Adipose tissue (tissue), 3 donors: Measurements from ENCODE around the gene TMEM39A. TPM values are rescaled to one million over a fixed set of nuclear protein-coding genes. Genes with fewer than 3 reads are reported as not detected.

Experiments used
- H3K27ac ChIP-seq: one replicate; pipeline ENCODE4 v1.5.1; 2013; ENCODE audit warnings: low read depth, low read length
- WGBS, 3 donors: extraction: QIAGEN DNeasy Blood & Tissue Kit; methylation state at CpG; one replicate each; pipeline ENCODE4 v1.1.7; 2013; 5-methylcytosine and 5-hydroxymethylcytosine counted together
- polyA plus RNA-seq, 3 donors: library from polyadenylated mRNA; stranded (reverse); fragments of 200-250 nt; gene quantifications; one replicate each; pipeline ENCODE4 v1.2.3, GENCODE V29; 2013
- donor health status: healthy with polysubstance abuse.
- donor health status: Bipolar disorder and iron deficiency.
- donor health status: healthy.

Gene TMEM39A, protein sequence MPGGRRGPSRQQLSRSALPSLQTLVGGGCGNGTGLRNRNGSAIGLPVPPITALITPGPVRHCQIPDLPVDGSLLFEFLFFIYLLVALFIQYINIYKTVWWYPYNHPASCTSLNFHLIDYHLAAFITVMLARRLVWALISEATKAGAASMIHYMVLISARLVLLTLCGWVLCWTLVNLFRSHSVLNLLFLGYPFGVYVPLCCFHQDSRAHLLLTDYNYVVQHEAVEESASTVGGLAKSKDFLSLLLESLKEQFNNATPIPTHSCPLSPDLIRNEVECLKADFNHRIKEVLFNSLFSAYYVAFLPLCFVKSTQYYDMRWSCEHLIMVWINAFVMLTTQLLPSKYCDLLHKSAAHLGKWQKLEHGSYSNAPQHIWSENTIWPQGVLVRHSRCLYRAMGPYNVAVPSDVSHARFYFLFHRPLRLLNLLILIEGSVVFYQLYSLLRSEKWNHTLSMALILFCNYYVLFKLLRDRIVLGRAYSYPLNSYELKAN
- polyA plus RNA-seq, result 10 to 100 TPM; 11.4 to 20.4 (median 12.4) TPM

GRCh38 chr3:119463171-119464169, at the start of gene TMEM39A:
Gene TMEM39A (minus strand): TSS chr3:119463615. CDS start chr3:119462074, 1,541 bp downstream.
- peak within 1 kb of the TSS; percentile 13 for H3K27ac ChIP-seq
- 4 to 6% (median 5%) methylated on average over 51 of the region's 51 CpGs for WGBS, 3 donors

GRCh38 chr3:119510690-119511089, 47.3 kb upstream of the TMEM39A start:
- no peak overlapping the region for H3K27ac ChIP-seq

DNA sequence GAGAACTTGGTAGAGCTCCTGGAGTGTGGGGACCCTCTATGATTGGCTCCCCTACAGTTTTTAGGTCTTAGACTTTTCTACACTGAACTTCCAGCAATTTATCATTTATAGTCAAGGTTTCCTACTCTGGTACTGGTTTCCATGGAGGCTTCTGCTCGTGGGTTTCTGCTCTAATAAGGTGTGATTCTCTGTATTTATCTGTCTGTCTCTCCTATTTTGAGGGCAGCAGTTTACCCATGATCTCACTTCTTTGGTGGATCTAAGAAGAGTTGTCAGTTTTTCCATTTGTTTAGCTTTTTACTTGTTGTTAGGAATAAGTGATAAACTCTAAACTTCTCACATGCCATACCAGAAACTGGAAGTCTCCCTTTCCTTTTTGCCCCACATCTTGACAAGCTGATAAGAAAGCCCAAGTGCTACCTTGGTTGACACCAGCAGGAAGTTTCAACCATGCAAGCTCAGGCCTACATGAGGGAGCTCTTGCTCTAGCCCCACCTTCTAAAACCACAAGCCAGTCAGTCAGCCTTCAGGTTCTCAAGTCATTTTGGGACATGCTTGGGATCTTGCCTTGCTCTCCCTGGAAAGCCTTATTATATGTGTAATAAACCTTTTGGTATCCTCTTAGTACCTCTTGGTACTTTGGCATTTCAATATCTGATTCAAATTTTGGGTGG, 44.9 kb upstream of the TMEM39A start:
- 50 to 65% (median 62%) methylated on average over 1 of the region's 1 CpG for WGBS, 3 donors
- no peak overlapping the region for H3K27ac ChIP-seq

- 95 to 99% (median 99%) methylated on average over 2 of the region's 2 CpGs for WGBS, 3 donors
- H3K27ac ChIP-seq, result no peak overlapping the region
Observed at GRCh38 chr3:119507404-119507803, 44.0 kb upstream of the TMEM39A start.

DNA sequence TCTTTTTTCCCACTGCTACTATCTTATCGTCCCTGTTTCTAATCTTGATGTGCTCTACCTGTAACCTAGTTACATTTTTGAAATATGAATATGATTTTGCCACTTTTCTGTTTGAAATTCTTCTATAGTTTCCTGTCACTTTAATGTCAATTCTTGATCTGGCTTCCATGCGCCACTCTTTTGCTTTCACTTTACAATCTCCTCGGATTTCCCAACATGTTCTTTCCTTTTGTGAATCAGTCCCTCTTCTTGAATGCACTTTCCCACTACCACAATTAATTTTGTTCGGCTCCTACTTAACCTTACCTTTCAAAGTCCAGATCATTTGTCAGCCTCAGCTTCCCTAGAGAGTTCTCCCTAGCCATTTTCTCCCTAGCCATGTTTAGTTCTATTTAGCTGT, 43.2 kb upstream of the TMEM39A start:
- no peak overlapping the region for H3K27ac ChIP-seq
- WGBS, 3 donors, result 51 to 78% (median 58%) methylated on average over 4 of the region's 4 CpGs

DNA sequence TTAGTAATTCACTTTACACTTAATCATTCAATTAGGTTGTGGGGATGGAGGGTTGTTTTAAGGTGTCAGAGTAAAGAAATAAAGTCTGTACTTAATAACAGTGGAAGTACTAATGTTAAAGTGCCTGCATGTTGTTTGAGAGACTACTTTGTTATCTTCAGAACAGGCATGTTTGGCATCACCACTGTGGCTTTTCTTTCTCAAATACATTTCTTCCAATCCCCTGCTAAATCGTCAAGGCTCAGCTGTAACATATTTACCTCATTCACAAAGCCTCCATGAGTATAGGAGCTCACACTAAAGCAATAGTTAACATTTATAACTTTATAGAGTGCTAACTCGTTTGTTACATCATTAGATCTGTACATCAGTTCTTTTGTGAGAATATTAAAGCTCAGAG, 37.5 kb upstream of the TMEM39A start:
- no peak overlapping the region for H3K27ac ChIP-seq

DNA sequence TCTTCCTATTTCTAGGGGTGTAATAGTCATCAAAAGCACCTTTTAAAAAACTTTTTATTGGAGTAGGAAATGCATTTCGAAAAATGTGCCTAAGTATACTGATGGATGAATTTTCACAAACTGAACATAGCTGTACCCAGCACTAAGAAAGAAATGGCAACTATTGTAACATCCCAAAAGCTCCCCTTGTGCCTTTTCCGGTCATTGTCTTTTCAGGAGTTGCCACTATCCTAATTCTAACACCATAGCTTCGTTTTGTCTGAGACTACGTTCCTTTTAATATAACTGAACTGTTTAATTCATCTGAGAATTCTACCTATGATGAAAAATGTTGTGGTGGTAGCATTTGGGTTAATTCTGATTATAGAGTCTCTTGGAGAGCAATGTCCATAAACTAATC, 36.9 kb upstream of the TMEM39A start:
- H3K27ac ChIP-seq, result no peak overlapping the region
- 70 to 78% (median 76%) methylated on average over 4 of the region's 4 CpGs for WGBS, 3 donors

More for the DNA sequence above, 37.5 kb upstream of the TMEM39A start:
- 27 to 55% (median 47%) methylated on average over 2 of the region's 2 CpGs for WGBS, 3 donors

DNA sequence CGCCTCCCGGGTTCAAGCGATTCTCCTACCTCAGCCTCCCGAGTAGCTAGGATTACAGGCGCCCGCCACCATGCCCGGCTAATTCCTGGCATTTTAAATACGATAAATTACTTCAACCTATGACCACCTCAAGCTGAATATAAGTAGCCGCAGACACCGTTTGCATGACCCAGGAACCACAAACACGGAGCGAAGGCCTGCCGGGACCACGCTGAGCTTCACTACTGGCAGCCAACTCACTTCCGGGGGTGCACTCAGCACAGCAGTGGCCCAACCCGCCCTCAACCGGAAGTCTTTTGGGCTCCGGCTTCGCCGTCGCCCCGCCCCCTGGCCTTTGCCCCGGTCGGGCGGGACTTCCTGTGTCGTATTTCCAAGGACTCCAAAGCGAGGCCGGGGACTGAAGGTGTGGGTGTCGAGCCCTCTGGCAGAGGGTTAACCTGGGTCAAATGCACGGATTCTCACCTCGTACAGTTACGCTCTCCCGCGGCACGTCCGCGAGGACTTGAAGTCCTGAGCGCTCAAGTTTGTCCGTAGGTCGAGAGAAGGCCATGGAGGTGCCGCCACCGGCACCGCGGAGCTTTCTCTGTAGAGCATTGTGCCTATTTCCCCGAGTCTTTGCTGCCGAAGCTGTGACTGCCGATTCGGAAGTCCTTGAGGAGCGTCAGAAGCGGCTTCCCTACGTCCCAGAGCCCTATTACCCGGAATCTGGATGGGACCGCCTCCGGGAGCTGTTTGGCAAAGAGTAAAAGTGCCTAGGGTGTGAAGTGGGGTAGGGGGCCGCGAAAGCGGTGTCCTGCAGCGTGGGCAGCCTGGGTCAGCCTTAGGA, 35.0 kb upstream of the TMEM39A start, which contains the start of gene TIMMDC1:
TIMMDC1 (plus strand) TSS at position 362 of the 826 bp plus-strand sequence; CDS start at position 549, 187 bp downstream.
- H3K27ac ChIP-seq, result peak within 1 kb of the TSS; percentile 30
- WGBS, 3 donors, result 0 to 1% (median 1%) methylated on average over 58 of the region's 58 CpGs

DNA sequence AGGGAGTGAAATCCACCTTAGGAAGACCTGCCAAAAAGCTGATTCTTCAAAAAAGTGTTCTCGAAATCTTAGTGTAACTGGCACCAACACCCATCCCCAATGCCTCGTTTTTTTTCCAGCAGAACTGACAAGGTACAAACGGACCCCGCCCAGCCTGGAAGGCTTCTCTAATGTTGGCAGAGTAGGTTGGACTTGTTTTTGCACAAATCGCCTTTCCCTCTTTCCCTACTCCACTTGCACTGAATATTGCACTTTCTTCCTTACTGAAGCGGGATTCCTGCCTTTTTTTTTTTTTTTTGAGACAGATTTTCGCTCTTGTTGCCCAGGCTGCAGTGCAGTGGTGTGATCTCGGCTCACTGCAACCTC, 34.4 kb upstream of the TMEM39A start:
- H3K27ac ChIP-seq, result no peak overlapping the region
- WGBS, 3 donors, result 3 to 8% (median 7%) methylated on average over 8 of the region's 8 CpGs

- 80 to 90% (median 86%) methylated on average over 2 of the region's 2 CpGs for WGBS, 3 donors
- no peak overlapping the region for H3K27ac ChIP-seq
Observed at GRCh38 chr3:119494597-119494996, 31.2 kb upstream of the TMEM39A start.

DNA sequence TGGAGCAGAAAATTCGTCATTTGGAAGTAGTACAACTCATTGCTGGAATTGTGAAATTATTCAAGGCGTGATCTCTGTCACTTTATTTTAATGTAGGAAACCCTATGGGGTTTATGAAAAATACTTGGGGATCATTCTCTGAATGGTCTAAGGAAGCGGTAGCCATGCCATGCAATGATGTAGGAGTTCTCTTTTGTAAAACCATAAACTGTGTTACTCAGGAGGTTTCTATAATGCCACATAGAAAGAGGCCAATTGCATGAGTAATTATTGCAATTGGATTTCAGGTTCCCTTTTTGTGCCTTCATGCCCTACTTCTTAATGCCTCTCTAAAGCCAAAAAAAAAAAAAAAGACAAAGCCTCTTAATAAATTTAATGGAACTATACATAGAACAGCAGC, 29.4 kb upstream of the TMEM39A start:
- H3K27ac ChIP-seq, result no peak overlapping the region
- WGBS, 3 donors, result 84 to 88% (median 87%) methylated on average over 3 of the region's 3 CpGs

GRCh38 chr3:119492128-119492527, 28.7 kb upstream of the TMEM39A start:
- no peak overlapping the region for H3K27ac ChIP-seq
- 84 to 97% (median 87%) methylated on average over 2 of the region's 2 CpGs for WGBS, 3 donors

GRCh38 chr3:119490153-119490552, 26.7 kb upstream of the TMEM39A start:
- WGBS, 3 donors, result 84 to 94% (median 92%) methylated on average over 2 of the region's 2 CpGs
- H3K27ac ChIP-seq, result no peak overlapping the region

DNA sequence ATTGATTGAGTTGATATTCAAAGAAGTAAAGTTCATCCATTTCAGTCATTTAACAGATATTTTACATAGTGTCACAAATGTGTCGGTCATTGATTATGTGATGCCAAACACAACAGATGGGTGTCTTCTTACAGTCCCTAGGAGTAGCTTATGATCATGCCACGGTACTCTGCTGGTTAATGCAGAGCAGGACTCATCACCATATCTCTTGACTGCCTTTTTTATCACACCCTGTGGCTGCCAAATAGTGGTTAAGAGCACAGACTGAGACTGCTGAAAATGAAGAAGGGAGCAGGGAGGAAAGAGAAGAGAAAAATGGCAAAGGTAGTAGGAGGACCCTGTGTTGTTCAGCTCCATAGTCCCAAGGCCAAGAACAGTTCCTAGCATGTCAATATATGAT, 22.1 kb upstream of the TMEM39A start:
- WGBS, 3 donors, result 95 to 100% (median 97%) methylated on average over 2 of the region's 2 CpGs

DNA sequence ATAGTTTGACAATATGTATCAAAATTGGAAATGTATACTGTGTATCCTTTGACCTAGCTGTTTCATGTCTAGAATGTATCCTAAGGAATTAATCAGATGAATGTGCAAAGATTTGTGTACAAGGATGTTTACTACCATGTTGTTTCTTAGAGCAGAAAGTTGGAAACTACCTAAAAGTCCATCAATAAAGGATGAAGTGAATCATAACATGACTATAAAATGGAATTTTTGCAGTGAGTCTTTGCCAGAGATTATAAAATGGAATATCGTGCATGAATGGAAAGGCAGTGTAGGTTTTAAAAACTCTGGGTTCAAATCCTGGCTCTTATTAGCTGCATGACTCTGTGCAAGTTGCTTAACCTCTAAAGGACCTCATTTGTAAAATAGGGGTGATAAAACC, 19.7 kb upstream of the TMEM39A start:
- 82 to 90% (median 84%) methylated on average over 1 of the region's 1 CpG for WGBS, 3 donors
- H3K27ac ChIP-seq, result no peak overlapping the region

More for the DNA sequence above, 22.1 kb upstream of the TMEM39A start:
- no peak overlapping the region for H3K27ac ChIP-seq

GRCh38 chr3:119481079-119481478, 17.7 kb upstream of the TMEM39A start:
- 93 to 96% (median 95%) methylated on average over 2 of the region's 2 CpGs for WGBS, 3 donors
- H3K27ac ChIP-seq, result no peak overlapping the region

- 94 to 97% (median 95%) methylated on average over 6 of the region's 6 CpGs for WGBS, 3 donors
- no peak overlapping the region for H3K27ac ChIP-seq
Observed at GRCh38 chr3:119470866-119471265, 7.5 kb upstream of the TMEM39A start.
